ENCODE results near the gene MS4A6E.

MS4A6E gene

DNA sequence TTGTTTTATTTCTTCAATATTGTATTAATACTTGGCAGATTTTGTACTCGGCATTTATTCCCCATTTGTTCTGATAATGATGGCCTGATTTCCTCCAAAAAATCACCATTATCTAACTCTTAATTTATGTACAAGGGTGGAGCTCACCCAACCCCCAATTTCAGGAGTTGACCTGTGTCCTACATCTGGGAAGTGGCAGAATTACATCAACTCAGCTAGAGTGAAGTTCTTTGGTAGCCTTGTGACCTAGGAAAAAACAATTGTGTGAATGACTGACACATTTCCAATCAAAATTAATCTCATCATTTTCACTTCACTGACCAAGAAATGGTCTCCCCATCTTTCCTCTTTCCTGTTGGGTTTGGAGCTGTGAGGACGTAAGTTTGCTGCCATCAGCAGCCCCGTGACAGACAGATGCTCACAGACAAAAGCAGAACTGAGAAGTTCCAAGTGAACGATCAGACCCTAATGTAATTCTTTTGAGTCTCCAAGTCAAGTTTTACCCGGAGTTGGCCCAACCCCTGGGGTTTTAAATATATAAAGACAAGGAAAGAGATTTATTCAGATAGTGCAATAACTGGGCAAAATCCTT is 16.6 kb upstream of the MS4A6E start:
- H3K27ac ChIP-seq (replicated peaks): no peak overlapping the region
- TF ChIP-seq, protein P1, sequence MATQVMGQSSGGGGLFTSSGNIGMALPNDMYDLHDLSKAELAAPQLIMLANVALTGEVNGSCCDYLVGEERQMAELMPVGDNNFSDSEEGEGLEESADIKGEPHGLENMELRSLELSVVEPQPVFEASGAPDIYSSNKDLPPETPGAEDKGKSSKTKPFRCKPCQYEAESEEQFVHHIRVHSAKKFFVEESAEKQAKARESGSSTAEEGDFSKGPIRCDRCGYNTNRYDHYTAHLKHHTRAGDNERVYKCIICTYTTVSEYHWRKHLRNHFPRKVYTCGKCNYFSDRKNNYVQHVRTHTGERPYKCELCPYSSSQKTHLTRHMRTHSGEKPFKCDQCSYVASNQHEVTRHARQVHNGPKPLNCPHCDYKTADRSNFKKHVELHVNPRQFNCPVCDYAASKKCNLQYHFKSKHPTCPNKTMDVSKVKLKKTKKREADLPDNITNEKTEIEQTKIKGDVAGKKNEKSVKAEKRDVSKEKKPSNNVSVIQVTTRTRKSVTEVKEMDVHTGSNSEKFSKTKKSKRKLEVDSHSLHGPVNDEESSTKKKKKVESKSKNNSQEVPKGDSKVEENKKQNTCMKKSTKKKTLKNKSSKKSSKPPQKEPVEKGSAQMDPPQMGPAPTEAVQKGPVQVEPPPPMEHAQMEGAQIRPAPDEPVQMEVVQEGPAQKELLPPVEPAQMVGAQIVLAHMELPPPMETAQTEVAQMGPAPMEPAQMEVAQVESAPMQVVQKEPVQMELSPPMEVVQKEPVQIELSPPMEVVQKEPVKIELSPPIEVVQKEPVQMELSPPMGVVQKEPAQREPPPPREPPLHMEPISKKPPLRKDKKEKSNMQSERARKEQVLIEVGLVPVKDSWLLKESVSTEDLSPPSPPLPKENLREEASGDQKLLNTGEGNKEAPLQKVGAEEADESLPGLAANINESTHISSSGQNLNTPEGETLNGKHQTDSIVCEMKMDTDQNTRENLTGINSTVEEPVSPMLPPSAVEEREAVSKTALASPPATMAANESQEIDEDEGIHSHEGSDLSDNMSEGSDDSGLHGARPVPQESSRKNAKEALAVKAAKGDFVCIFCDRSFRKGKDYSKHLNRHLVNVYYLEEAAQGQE (IDR thresholded peaks at IDR 0.05; ENCODE audit: insufficient replicate concordance, low read depth): no peak
- TF ChIP-seq SPI1 (IDR thresholded peaks at IDR 0.05; ENCODE audit: borderline replicate concordance, low read depth) (peak; percentile 45; the same call in 1 of the 2 replicates), GABPA (IDR thresholded peaks at IDR 0.05; ENCODE audit: low read depth) (no peak)
- TF ChIP-seq, protein P2, sequence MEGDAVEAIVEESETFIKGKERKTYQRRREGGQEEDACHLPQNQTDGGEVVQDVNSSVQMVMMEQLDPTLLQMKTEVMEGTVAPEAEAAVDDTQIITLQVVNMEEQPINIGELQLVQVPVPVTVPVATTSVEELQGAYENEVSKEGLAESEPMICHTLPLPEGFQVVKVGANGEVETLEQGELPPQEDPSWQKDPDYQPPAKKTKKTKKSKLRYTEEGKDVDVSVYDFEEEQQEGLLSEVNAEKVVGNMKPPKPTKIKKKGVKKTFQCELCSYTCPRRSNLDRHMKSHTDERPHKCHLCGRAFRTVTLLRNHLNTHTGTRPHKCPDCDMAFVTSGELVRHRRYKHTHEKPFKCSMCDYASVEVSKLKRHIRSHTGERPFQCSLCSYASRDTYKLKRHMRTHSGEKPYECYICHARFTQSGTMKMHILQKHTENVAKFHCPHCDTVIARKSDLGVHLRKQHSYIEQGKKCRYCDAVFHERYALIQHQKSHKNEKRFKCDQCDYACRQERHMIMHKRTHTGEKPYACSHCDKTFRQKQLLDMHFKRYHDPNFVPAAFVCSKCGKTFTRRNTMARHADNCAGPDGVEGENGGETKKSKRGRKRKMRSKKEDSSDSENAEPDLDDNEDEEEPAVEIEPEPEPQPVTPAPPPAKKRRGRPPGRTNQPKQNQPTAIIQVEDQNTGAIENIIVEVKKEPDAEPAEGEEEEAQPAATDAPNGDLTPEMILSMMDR (IDR thresholded peaks at IDR 0.05; ENCODE audit: insufficient read depth, low read length): no peak
- peaks cover 2% of the 10 kb centered on the region for H3K27me3 ChIP-seq (ENCODE audit: insufficient read depth, poor library complexity, severe bottlenecking)
- no peak for DNase-seq (ENCODE audit: low read depth in 1 of 2, low spot score in 1 of 2)
- H3K4me3 ChIP-seq (replicated peaks; ENCODE audit: insufficient read depth, low read length): no peak overlapping the region

GRCh38 chr11:60314635-60315321 is 12.3 kb upstream of the MS4A6E start:
- no peak for DNase-seq (ENCODE audit: low read depth in 1 of 2, low spot score in 1 of 2)
- H3K4me3 ChIP-seq (replicated peaks; ENCODE audit: insufficient read depth, low read length): no peak overlapping the region
- H3K27ac ChIP-seq (replicated peaks): no peak overlapping the region
- H3K27me3 ChIP-seq (ENCODE audit: insufficient read depth, poor library complexity, severe bottlenecking): peaks cover 7% of the 10 kb centered on the region
- TF ChIP-seq POLR2AphosphoS5 (IDR thresholded peaks at IDR 0.05; ENCODE audit: low read depth): no peak
- no peak for TF ChIP-seq SPI1 (IDR thresholded peaks at IDR 0.05; ENCODE audit: borderline replicate concordance, low read depth)

DNA sequence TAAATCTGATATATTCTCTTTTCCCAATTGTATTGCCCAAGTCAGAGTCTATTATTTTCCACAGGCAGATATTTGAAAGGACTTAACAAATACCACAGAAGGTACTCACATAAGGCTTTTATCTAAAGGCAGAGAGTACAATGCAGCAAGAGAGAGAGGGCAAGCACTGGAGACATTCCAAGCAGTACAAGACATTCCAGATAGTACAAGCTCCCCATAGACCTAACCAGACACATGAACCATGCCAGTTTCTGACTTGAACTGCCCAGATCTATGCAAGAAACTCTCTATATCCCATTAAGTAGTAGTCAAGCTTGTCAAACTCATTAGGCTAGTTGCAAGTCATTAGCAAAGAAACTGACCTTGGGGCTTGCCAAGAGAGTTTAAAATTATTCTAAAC is 11.2 kb upstream of the MS4A6E start:
- H3K27ac ChIP-seq (replicated peaks): no peak overlapping the region
- H3K4me3 ChIP-seq (replicated peaks; ENCODE audit: insufficient read depth, low read length): no peak overlapping the region
- no peak for DNase-seq (ENCODE audit: low read depth in 1 of 2, low spot score in 1 of 2)
- H3K27me3 ChIP-seq (ENCODE audit: insufficient read depth, poor library complexity, severe bottlenecking): peaks cover 7% of the 10 kb centered on the region
- TF ChIP-seq, protein P1 (IDR thresholded peaks at IDR 0.05; ENCODE audit: insufficient replicate concordance, low read depth): no peak
- TF ChIP-seq GABPA (IDR thresholded peaks at IDR 0.05; ENCODE audit: low read depth): no peak

- TF ChIP-seq SPI1 (IDR thresholded peaks at IDR 0.05; ENCODE audit: borderline replicate concordance, low read depth) (no peak), GABPA (IDR thresholded peaks at IDR 0.05; ENCODE audit: low read depth) (no peak), POLR2AphosphoS5 (IDR thresholded peaks at IDR 0.05; ENCODE audit: low read depth) (no peak)
- TF ChIP-seq, protein P1 (IDR thresholded peaks at IDR 0.05; ENCODE audit: insufficient replicate concordance, low read depth): no peak
- DNase-seq (ENCODE audit: low read depth in 1 of 2, low spot score in 1 of 2): no peak
- peaks cover 7% of the 10 kb centered on the region for H3K27me3 ChIP-seq (ENCODE audit: insufficient read depth, poor library complexity, severe bottlenecking)
- H3K4me3 ChIP-seq (replicated peaks; ENCODE audit: insufficient read depth, low read length): no peak overlapping the region
- H3K27ac ChIP-seq (replicated peaks): no peak overlapping the region
Measured at GRCh38 chr11:60316317-60316716, 10.7 kb upstream of the MS4A6E start.
